Measurements from ENCODE around the gene TFF2.

The TFF2 gene

GRCh38 chr21:42364304-42364865 lies 13.6 kb upstream of the TFF2 start:
- no peak for DNase-seq

- no peak for DNase-seq
Observed at GRCh38 chr21:42363312-42363711, 12.5 kb upstream of the TFF2 start.

- no peak for DNase-seq
Observed at GRCh38 chr21:42362700-42363099, 11.9 kb upstream of the TFF2 start.

GRCh38 chr21:42362198-42362597 lies 11.4 kb upstream of the TFF2 start:
- DNase-seq, result no peak

- peak; percentile 77 for DNase-seq
Observed at GRCh38 chr21:42361286-42361685, 10.5 kb upstream of the TFF2 start.

- DNase-seq, result peak; percentile 34
Observed at GRCh38 chr21:42360317-42360716, 9.5 kb upstream of the TFF2 start.

- no peak for DNase-seq
Observed at GRCh38 chr21:42358937-42359336, 8.1 kb upstream of the TFF2 start.

GRCh38 chr21:42358261-42358660 lies 7.5 kb upstream of the TFF2 start:
- no peak for DNase-seq

GRCh38 chr21:42357307-42357706 lies 6.5 kb upstream of the TFF2 start:
- DNase-seq, result no peak

GRCh38 chr21:42356650-42357049 lies 5.9 kb upstream of the TFF2 start:
- no peak for DNase-seq

- no peak for DNase-seq
Observed at GRCh38 chr21:42356046-42356445, 5.3 kb upstream of the TFF2 start.

- no peak for DNase-seq
Observed at GRCh38 chr21:42353623-42354022, 2.8 kb upstream of the TFF2 start.

GRCh38 chr21:42352441-42353095 lies 1.8 kb upstream of the TFF2 start:
- DNase-seq, result no peak

GRCh38 chr21:42351626-42352440 lies 1.0 kb upstream of the TFF2 start:
- DNase-seq, result no peak

- no peak for DNase-seq
Observed at GRCh38 chr21:42350318-42350910, 380 bp downstream of the TFF2 start.

GRCh38 chr21:42349420-42350317 lies 1.1 kb downstream of the TFF2 start:
- no peak for DNase-seq

GRCh38 chr21:42348762-42349161 lies 2.0 kb downstream of the TFF2 start:
- no peak for DNase-seq

- DNase-seq, result no peak
Observed at GRCh38 chr21:42347601-42348327, 3.0 kb downstream of the TFF2 start.

GRCh38 chr21:42346866-42347600 lies 3.8 kb downstream of the TFF2 start:
- DNase-seq, result no peak

GRCh38 chr21:42346441-42346840 lies 4.4 kb downstream of the TFF2 start:
- DNase-seq, result no peak

- DNase-seq, result no peak
Observed at GRCh38 chr21:42344631-42345030, 6.2 kb downstream of the TFF2 start.
